ENCODE data around the gene LEMD3.

The LEMD3 gene

DNA sequence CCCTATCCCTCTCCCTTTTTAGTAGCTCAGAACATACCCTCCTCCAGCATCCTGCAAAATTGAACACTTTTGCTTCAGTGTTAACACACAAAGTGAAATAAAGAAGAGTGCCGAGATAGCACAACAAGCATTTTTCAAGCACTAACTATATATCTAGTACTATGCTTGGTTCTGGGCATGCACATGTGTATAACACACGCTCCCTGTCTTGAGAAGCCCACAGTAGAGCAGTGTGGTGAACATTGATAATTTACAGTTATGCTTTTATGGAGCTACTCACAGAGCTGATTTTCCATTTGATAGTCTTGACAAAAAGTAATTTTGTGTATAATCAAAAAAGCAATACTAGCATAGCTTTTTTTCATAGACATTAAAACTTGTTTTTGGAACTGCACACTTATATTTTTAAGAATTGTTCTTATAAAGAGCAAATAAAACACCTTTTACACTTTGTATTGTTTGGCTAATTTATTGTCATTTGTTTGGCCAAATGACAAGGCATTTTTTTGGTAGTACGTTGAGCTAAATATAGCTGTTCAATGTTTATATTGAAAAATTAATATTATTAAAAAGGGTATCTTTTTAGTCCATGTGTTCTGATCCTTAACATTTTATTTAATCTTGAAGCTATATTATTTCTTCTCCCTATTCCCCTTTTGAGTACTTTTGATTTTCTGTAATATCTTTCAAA is 39.7 kb downstream of the LEMD3 start:
- no peak for DNase-seq

DNA sequence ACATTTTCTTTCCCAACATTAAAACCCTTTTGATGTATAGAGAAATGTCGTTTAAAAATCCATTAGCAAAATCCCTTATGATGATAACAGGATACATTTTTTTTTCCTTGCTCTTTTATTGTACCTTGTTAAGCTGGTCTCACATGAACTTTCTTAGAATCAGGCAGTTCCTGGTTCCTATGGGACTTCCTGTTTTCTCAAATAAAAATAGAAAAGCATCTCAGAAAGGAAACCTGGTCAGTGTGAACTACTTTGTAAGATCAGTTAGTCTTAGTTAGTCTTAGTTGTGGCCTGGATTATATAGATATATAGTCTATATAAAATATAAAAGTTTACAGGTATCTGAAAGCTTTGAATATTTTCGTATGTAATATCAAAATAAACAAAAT is 40.3 kb downstream of the LEMD3 start:
- no peak for DNase-seq

DNA sequence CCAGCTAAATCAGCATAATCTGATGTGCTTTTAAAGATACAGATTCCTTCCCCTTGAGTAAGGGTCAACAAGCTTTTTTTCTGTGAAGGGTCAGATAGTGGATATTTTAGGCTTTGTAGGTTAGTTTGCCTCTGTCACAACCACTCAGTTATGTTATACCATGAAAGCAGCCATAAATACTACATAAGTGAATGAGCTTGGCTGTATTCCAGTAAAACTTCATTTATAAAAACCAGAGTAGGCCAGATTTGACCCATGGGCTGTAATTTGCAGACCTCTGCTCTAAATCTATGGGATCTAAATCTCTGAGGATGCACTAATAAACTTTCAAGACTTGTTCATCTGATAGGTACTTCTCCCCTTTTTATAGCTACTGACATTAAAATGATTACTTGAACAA is 47.7 kb downstream of the LEMD3 start:
- no peak for DNase-seq

DNA sequence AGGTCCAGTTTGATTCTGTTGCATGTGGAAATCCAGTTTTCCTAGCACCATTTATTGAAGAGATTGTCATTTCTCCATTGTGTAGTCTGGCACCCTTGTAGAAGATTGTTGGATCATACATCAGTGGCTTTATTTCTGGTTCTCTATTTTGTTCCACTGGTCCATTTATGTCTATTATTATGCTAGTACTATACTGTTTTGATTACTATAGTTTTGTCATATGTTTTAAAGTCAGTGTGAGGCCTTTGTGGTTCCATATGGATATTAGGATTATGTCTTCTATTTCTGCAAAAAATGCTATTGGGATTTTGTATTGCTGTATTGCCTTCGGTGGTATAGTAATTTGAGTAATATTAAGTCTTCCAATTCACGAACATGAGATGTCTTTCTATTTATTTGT is 51.4 kb downstream of the LEMD3 start:
- no peak for DNase-seq

DNA sequence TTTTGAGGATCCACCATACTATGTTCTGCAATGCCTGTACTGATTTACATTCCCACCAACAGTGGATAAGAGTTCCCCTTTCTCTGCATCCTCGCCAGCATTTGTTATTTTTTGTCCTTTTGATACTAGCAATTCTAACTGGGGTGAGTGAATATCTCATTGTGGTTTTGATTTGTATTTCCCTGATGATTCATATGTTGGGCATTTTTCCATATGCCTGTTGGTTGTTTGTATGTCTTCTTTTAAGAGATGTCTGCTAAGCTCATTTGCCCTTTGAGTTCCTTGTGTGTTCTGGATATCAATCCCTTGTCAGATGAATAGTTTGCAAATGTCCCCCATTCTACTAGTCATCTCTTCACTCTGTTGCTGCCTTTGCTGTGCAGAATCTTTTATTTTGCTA is 60.1 kb downstream of the LEMD3 start:
- no peak for DNase-seq

DNA sequence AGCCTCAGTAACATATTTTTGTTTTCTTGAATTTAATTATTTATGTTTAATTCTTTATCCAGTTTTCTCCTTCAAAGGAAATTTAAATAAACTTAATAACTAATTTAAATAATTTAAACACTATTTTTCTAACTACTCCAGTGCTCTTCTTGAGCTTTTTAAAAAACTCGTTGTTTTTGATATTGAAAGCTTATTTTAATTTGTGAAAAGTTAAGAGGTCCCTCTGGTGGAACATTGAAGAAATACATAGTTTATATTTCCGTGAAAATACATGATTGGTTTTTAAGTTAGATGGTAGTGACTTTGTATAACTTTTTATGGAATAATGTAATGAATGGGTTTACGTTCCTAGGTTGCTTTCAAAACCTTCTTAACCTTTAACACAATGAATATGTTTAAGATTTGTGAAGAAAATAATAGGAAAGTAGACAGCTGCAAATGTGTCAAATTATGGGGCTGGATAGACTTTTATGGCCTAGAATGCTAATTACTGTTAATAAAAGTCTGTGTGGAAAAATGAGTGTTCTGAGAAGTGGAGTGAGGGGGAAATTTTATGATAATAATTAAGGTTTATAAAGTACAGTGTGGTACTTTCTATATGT is 63.2 kb downstream of the LEMD3 start:
- no peak for DNase-seq

DNA sequence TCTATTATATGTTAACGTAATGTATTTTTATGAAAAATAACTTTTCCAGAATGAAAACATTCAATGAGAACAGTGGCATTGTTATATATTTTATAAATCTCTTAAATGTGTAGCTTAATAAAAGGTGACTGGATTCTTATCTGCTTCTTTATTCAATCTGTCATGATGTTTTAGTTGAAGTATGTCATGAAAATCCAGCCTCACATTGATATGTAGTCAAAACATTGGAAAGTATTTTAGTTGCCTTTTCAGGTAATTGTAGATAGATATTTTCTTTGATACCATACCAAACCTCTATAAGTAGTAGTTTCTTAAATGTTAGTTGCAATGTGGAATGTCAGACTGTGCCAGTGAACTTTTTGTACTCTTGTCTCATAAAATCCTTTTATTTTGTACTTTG is 67.8 kb downstream of the LEMD3 start:
- no peak for DNase-seq

DNA sequence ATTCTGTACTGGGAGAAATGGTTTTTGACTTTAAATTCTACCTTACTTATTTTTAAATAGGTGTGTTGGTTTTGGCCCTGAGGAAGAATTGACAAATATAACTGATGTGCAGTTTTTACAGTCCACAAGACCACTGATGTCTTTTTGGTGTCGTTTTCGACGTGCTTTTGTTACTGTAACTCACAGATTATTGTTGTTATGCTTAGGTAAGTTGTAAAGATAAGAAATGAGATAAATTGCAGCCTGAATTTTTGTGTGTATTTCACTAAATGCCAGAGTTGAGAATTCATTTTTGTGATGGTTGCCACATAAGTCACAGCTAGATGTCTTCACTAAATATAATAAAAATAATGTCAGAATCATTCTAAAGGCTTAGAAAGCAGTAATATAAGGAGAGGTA is 69.2 kb downstream of the LEMD3 start:
- DNase-seq, result no peak

DNA sequence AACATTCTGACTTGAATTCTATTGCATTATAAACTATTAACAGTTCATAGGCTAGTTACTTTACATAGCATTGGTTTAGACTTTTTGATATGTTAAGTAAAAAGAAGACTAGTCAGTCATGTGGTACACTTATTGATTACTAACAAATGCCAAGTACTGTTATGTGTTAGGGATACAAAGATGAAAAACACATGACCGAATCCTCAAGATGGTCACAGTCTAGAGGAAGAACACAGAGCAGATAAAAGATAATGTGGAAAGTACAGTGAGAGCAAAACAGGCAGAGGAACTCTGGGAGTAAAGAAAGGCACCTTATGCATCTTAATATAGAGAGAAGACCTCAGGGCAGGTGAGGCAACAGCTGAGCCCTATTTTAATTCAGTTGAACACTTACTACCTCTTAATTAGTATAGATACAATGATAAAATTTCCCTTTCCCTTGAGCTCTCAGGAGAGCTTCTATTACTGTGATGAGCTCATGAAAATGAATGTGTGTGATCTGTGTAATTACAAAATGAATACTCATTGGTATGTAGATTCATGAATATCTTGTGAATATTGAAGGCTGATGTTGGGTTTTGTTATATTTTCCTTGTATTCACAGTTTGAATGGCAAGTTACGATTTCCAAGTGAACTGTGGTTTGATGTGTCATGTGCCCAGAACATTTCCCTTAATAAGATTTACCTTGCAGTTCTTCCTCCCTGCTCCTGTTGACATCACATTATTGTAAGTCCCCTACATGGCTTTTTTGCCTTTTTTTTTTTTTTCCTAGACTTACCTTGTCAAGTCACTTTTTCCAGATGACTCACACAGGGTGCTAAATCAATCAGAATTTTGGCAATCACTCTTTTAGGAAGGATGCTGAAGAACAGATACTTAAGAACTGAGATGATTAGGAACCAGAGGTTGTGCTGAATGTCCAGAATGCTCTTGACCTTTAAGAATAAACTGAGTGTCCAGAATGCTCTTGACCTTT is 79.6 kb downstream of the LEMD3 start:
- DNase-seq, result no peak

DNA sequence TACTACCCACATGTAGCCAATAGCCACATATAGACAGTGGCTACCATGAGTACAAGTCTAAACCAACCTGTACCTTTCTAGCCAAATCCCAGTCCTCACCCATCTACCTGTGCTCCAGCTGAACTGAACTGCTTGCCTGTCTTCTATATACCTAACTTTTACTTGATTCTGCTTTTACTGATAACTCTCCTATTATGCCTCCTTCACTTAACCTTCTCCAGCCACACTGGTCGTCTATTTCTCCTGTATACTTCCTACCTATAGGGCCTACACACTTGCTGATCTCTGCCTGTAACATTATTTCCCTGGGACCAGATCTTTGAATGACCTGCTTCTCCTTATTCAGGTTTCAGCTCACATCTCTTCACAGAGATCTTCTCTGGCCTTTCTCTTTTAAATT is 83.1 kb downstream of the LEMD3 start:
- no peak for DNase-seq

DNA sequence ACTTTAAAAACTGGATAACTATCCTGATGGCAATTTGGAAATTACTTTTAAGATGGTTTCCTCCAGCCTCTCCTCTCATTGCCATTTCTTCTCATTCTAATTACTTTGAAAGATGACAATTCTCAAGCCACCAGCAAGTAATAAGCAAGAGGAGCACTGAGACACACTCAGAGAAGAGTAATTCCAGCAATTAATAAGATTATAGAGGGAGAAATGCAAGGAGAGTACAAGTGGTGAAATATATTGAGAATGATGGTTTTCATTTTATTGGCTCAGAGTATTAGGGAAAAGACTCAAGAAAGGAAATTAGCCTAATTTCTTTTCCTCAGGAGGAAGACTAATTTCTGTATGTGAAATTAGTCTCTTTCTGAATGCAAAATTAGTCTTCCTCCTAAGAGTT is 88.6 kb downstream of the LEMD3 start:
- DNase-seq, result no peak

DNA sequence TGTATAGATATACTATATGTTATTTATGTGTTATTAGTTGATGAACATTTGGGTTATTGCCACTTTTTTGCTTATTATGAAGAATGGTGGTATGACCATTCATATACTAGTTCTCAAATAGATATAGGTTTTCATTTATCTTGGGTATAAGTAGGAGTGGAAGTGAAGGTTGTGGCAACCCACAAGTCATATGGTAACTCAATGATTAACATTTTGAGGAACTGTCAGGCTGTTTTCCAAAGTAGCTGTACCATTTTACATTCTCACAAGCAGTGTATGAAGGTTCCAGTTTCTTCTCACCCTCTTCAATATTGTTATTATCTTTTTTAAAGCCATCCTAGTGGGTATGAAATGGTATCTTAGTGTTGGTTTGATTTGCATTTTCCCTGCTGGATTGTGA is 90.1 kb downstream of the LEMD3 start:
- DNase-seq, result no peak

DNA sequence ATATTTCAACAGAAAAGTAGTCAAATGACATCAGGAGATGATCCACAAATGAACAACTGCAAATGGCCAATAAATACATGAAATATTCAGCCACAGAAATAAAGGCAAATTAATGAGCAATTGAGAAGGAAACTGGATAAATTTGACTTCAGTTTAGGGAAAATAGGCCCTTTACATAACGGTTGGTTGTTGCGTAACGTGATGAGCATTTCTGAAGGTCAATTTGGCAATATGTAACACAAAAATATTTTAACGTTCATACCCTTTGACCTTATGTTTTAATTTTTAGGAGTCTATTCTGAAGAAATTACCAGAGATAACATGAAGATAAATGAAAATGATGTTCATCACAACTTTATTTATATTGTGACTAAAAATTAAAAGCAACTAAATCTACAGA is 94.4 kb downstream of the LEMD3 start:
- no peak for DNase-seq

DNA sequence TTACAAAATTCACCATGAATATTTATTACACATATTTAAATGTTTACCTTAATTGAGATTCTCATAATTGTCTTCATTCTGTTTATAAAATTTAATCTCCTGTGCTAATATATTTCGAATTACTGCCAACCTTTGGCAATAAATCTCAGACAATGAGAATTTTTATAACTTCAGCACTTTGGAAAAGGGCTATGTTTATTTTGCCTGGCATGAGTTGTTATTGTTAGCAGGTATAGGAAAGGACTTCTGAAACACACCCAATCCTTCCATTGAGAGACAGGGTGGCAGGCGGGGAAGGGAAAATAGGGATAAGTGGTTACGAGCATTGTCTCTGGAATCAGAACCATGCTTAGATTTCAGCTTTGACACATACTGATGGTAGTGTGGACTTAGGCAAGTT is 97.0 kb downstream of the LEMD3 start:
- DNase-seq, result no peak

DNA sequence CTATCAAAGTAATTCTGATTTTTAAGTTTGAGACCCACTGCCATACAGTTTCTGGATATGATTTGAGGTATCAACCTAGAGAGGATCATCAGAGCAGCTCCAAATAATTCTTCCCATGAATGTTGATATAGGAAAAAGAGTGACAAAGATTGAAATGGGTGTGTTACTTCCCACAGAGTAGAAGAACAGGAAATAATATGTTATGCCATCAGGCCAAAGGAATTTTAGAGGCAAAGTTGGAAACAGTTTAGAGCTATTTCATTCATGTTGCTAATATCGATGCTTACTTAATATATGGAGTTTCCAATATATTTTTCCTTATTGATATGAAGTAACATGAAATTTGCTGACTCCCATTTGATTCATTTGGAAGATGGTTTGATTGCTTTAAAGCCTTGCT is 100.2 kb downstream of the LEMD3 start:
- no peak for DNase-seq

DNA sequence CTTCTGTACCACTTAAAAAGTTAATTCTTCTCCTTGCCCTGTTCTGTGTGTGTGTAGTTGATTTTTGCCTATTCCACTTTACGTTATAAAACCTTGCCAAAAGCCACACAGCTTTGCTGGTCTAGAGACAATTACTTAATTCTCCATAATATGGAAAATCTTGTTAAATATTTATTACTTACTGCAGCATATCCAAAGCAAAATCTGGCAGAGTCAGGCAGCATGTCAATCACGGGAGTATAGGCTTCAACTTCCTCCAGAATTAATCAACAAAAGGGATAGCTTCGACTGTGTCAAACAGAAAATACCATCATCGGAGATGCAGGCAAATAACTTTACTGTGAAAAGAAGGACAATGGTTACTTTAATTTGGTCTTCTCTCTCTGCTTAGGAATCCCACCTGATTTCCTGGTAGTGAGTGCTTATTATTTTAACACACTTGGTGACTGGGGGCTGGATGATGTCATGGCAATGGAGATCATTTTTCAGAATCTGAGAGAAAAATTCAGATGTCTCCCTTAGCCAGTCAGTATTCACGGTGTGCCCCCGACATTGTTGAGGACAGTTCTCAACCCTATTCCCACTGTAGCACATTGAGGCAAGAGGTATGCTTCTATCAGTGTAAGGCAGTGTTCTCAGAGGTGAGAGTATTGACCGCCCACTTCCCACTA is 105.4 kb downstream of the LEMD3 start:
- no peak for DNase-seq

DNA sequence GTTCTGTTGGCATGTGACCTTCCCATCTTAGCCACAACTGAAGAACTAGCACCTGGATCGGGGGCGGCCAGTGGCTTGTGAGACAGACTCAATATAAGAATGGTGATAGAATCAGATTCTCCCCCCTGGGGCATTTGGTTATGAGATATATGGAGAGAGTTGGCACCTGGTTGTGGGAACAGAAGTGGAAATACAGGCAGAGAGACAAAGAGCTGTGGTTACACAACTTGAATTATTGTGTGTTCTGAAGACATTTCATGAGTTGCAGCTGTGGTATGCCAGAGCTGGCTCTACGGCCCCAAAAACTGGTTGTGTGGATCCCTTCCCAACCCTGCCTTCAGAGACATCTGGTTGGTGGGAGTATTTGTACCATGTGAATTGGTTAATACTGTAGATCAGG is 106.2 kb downstream of the LEMD3 start:
- no peak for DNase-seq

DNA sequence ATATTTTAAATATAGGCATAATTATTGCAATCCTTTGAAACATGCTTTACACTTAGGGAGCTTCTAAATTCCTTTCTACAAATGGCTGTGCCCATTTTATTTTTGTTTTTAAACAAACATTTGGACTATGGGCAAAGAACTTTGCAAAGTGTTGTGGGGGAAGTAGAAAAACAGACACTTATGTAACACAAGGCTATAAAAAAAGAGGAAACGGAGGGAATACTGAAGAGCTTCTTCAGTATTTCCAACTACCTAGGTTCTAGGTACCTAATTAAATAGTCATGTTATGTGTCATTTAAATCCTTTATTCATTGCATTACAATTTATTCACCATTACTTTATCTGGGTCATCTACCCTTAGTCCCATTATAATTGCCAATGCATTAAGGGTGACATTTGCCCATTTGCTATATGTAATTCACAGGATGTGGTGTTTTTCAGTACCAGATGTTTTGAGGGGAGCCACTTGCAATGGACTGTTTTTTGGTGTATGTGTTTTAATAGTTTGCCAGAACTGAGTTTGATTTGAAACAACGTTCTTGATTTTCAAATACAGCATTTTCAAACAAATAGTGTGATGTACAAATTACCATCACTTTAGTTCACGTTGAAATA is 107.6 kb downstream of the LEMD3 start:
- DNase-seq, result no peak

DNA sequence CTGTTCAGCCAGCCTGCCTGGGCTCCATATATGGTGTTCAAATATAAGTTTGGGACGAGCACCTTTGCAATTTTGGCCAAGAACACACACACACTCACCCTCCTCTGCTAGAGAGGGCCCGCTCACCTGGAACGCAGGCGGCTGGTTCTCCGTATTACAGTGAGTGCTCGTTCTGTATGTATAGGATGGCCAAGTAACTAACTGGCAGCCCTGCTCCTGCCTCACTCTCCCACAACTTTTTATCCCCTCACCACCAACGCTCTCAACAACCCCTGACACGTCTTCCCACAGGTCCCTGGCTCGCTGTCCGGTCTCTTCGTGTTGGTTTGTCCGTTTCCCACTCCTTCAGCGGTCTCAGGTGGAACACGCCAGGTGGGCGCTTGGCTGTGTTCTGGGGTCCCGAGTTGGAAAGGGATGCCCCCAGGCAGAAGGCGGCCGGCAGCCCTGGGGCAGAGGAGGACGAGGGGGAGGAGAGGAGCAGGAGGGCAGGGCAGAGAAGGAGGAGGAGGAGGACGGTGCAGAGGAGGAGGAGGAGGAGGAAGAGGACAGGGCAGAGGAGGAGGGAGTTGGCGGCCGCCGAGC is 108.7 kb downstream of the LEMD3 start:
- no peak for DNase-seq

DNA sequence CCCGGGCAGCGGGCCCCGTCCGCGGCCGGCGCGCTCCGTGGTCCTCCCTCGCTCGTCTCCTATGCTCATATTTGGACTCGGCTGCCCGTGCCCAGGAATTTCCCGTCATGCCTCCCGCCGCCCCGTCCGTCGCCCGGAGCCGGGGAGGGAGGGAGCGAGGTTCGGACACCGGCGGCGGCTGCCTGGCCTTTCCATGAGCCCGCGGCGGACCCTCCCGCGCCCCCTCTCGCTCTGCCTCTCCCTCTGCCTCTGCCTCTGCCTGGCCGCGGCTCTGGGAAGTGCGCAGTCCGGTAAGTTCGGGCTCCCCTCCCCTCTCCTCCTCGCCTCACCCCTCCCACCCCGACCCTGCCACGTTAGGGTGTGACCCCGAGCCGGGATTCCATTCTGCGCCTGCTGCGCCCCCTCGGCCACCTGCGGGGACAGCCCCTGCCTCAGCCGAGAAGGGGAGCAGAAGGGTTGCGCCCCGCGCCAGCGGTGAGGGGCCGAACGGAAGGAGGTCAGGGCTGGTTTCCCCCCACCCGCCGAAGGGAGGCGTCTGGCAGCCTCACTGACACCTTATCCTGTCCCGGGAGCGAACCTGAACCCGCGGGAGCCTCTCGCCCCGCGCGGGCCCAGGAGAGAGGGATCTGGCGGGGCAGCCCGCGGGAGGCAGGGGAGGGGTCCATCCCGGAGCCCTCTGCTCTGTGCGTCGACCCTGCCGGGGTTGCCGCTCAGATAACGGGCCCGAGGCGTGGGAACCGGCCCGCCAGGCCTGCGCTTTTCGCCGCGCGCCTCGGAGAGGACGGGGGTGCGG is 109.4 kb downstream of the LEMD3 start, which contains the start of gene MSRB3:
MSRB3 (plus strand) TSS at position 108 of the 793 bp plus-strand sequence. CDS start 29,897 bp downstream, outside the sequence.
- peak; percentile 86 for DNase-seq

DNA sequence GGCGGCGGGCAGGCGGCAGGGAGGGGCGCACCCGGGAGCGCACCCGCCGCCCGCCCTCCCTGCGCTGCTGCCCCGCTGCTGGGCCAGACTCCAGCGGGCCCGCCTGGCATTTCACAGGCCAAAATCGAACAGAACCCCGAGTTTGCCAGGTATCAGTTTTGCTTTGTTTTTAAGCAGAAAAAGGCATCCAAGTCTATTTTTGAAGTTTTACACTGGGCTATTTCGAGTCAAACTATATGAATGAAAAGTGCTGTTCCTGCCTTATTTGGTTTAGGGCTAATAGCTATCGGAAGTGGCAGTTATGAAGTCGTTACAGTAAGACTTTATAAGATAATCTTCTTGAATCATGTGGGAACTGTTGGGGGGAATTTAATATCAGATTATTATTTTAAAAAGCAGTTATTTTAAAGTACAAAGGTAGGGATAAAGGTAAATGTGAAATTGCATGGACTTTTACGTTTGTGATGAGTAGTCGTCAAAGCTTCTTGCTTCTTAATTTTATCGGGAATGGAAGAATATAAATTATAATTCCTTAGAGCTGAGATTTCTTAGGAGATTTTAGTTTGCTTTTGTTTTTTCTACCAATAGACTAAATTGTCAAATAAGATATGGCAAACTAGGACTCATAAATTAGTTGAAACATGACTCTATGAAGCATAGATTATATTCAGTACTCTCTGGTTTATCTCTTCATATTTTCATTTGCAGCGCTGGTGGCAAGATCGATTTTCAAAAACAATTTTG is 110.2 kb downstream of the LEMD3 start:
- DNase-seq, result no peak

All from eye (tissue), 1 donor.